GM20431 (cell line): ENCODE results near the gene PRKAR1A.
"Not testable (repeated sequence)": the region's sequence is repeated elsewhere in the genome, so short reads cannot be mapped to it uniquely, and the experiment has no call there.

Source experiments
- in situ Hi-C: fragments of 300-500 bp; cut with MseI, MboI; formaldehyde crosslinking; loops from one replicate; pipeline ENCODE4 v1.15.0; 2020; ENCODE audit warnings: low sequenced_read_pairs; ENCODE audit not compliant: unreplicated experiment

The PRKAR1A gene

GRCh38 chr17:68512247-68512959 is at the start of gene PRKAR1A:
PRKAR1A (plus strand) TSS chr17:68512430; CDS start chr17:68515400, 2,970 bp downstream.
- in situ Hi-C loops = no loop called here

GRCh38 chr17:68463211-68464019 is 48.8 kb upstream of the PRKAR1A start:
- in situ Hi-C loops = no loop called here

GRCh38 chr17:68468334-68468733 is 43.9 kb upstream of the PRKAR1A start:
- in situ Hi-C loops = no loop called here

- in situ Hi-C loops = no loop called here
Observed at GRCh38 chr17:68468788-68469187, 43.4 kb upstream of the PRKAR1A start.

- in situ Hi-C loops = no loop called here
Observed at GRCh38 chr17:68470961-68471360, 41.3 kb upstream of the PRKAR1A start.

- in situ Hi-C loops = no loop called here
Observed at GRCh38 chr17:68480885-68481284, 31.3 kb upstream of the PRKAR1A start.

GRCh38 chr17:68482576-68483041 is 29.6 kb upstream of the PRKAR1A start:
- in situ Hi-C loops = no loop called here

GRCh38 chr17:68484458-68484857 is 27.8 kb upstream of the PRKAR1A start:
- in situ Hi-C loops = no loop called here

- in situ Hi-C loops = no loop called here
Observed at GRCh38 chr17:68489919-68490318, 22.3 kb upstream of the PRKAR1A start.

- in situ Hi-C loops = no loop called here
Observed at GRCh38 chr17:68491381-68492231, 20.6 kb upstream of the PRKAR1A start.

- in situ Hi-C loops = not testable (repeated sequence)
Observed at GRCh38 chr17:68492394-68493054, 19.7 kb upstream of the PRKAR1A start.

- in situ Hi-C loops = no loop called here
Observed at GRCh38 chr17:68495081-68495480, 17.1 kb upstream of the PRKAR1A start.

- in situ Hi-C loops = no loop called here
Observed at GRCh38 chr17:68497885-68498319, 14.3 kb upstream of the PRKAR1A start.

GRCh38 chr17:68498479-68499326 is 13.5 kb upstream of the PRKAR1A start:
- in situ Hi-C loops = no loop called here

- in situ Hi-C loops = no loop called here
Observed at GRCh38 chr17:68499587-68499986, 12.6 kb upstream of the PRKAR1A start.

GRCh38 chr17:68501074-68501473 is 11.2 kb upstream of the PRKAR1A start:
- in situ Hi-C loops = no loop called here

- in situ Hi-C loops = no loop called here
Observed at GRCh38 chr17:68505951-68506350, 6.3 kb upstream of the PRKAR1A start.

- in situ Hi-C loops = no loop called here
Observed at GRCh38 chr17:68507576-68507975, 4.7 kb upstream of the PRKAR1A start.
